Measurements from ENCODE around the gene CAP2.

CAP2 gene, protein sequence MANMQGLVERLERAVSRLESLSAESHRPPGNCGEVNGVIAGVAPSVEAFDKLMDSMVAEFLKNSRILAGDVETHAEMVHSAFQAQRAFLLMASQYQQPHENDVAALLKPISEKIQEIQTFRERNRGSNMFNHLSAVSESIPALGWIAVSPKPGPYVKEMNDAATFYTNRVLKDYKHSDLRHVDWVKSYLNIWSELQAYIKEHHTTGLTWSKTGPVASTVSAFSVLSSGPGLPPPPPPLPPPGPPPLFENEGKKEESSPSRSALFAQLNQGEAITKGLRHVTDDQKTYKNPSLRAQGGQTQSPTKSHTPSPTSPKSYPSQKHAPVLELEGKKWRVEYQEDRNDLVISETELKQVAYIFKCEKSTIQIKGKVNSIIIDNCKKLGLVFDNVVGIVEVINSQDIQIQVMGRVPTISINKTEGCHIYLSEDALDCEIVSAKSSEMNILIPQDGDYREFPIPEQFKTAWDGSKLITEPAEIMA

DNA sequence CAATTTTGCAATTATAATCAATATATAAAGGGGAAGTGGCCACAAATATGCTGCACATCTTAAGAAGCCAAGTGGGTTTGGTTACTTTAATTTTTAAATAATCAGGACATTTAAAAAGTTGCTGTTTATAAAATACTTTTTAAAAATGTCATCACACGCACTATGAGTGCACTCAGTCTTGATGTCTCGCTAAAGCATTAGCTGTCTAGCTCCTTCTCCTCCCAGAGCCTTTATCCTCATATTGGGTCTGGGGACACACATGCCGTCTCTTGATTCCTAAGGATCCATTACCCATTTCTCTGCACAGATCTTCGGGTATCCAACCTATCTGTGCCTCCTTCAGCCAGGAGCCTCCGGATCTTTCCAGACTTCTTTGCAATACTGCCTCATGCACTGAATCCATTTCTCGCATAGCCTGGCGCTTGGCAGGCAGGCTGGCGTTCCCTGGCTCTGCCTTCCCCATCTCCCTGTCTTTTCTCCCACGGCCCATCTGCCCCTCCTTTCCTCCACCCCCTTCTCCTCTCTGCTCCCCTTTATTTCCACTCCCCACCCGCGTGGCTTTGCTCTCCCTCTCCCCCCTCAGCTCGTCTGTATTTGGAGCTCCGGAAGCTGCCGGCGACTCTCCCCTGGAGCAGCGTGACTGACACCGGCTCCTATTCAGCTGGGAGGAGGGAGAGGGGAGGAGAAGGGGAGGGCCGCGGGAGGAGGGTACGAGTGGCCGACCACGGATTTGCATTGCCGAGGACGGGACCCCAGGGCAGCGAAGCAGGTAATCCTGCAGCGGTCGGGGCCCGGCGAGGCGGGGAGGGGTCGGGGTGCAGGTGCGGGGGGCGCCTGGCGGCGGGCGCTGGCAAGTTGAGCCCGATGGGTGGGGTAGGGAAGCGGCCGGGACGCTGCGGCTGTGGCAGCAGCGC lies at the start of gene CAP2:
Gene CAP2 (plus strand): TSS at position 618 of the 914 bp plus-strand sequence. CDS start 27,961 bp downstream, outside the sequence.
- TF ChIP-seq CTCF (IDR thresholded peaks at IDR 0.05; ENCODE audit: borderline replicate concordance, insufficient read depth, low read depth, low read length) = no peak

DNA sequence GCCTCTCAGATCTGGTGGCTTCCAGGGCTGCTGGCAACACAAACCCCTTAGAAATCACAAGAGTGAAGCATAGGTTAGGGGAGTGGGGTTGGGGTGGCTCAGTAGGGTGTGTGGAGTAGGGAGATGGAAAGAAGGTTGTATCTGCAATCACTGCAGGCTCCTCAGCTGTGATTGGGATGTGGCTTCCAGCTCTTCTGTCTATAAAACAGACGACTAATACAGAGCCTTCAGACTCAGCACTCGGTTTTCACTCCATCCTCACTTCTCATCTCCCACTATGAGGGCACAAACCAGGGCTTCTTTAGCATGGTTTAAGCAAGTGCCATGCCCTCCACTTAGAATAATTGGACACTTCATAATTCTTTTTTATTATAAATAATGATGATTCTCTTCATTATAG lies 46.4 kb upstream of the CAP2 start:
- no peak for TF ChIP-seq CTCF (IDR thresholded peaks at IDR 0.05; ENCODE audit: borderline replicate concordance, insufficient read depth, low read depth, low read length)
- H3K4me3 ChIP-seq (ENCODE audit: low read depth, low read length) = no peak overlapping the region

More for the DNA sequence above, at the start of gene CAP2:
- H3K4me3 ChIP-seq (ENCODE audit: low read depth, low read length) = no peak within 1 kb of the TSS

DNA sequence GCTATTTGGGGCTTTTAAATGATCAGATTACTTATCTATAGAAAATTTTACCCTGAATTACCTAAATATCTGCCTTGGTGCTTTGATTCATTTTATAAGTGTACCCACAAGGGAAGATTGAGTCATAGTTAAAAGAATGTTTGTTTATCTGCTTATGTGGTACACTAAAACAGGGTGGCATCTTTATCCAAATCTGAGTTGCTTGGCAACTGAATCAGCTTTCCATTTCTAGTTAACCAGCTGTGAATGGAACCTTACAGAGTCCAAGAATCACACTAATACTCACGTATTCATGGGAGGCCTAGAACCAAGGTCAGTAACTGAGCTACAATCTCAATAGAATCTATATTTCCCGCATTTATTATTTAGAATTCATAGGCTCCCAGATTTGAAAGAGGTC lies 44.0 kb upstream of the CAP2 start:
- TF ChIP-seq CTCF (IDR thresholded peaks at IDR 0.05; ENCODE audit: borderline replicate concordance, insufficient read depth, low read depth, low read length) = no peak
- no peak overlapping the region for H3K4me3 ChIP-seq (ENCODE audit: low read depth, low read length)

DNA sequence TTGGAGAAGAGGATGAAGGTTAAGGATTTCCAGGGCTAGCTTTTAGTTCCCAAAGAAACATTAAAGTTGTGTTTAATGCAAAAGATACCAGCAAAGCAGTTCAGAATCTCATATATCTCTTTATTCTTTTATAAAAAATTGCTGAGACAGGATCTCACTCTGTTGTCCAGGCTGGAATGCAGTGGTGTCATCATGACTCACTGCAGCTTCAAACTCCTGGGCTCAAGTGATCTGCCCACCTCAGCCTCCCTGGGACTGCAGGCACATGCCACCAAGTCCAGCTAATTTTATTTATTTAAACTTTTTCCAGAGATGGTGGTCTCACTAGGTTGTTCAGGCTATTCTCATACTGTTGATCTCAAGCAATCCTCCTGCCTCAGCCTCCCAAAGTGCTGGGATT lies 41.1 kb upstream of the CAP2 start:
- no peak overlapping the region for H3K4me3 ChIP-seq (ENCODE audit: low read depth, low read length)
- no peak for TF ChIP-seq CTCF (IDR thresholded peaks at IDR 0.05; ENCODE audit: borderline replicate concordance, insufficient read depth, low read depth, low read length)

DNA sequence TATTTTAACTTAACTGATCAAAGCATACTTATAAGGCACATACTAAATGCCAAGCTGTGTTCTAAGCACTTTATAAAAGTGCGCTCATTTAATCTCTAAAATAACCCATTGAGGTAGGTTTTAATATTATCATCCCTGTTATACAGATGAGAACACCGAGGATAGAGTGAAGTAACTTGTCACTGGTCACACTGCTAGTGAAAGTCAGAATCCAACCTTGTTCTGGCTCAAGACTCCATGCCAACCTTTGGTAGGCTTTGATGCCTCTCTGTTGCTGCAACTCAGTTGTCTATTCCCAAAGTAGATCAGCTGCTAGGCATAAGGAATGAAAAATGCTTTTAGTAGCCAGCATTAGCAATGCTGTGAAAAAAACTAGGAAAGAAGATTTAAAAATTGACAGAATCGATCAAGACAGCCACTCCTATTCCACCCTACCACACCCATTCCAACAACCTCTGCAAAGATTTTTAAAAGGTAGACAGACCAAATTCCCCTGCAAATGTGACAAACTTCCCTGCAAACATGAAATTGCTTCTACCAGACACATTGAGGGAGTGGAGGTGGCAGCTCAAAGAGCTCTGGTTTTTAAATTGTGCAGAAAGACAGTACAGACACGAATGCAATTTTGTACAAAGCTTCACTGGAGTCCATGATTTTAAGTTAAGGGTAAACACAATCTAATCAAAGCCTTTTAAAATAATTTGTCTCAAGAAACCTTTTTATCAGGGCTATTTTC lies 39.8 kb upstream of the CAP2 start:
- no peak for TF ChIP-seq CTCF (IDR thresholded peaks at IDR 0.05; ENCODE audit: borderline replicate concordance, insufficient read depth, low read depth, low read length)

DNA sequence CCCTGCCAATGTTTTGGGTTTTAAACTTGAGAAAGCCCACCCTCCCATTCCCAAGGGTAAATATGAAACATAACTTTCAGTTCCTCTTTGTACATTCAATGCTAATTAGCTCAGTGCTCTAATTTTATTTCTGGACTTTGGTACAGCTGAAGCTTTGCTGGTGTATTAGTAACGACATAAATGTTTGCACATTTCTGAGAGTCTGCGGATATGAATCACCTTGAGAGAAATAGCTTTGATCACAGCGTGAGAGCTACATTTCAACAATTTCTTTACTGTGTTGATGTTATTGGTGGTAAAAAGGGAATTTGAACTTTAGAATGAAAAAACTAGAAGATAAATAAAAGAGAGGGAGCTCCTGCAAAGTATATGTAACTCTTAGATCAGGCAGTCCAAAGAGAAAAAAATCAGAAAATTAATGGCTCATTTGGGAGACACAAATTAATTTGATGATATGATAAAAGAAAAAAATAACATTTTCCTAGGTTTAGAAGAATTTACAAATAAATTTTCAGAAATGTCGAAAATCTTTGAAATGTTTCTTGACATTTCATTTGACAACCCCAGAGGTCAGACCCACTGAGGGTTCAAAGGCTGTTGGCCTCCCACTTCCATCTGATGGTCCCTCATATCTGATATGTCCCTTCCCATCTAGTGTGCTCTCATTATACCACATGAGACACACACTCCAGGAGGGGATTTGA lies 38.5 kb upstream of the CAP2 start:
- no peak overlapping the region for H3K4me3 ChIP-seq (ENCODE audit: low read depth, low read length)
- no peak for TF ChIP-seq CTCF (IDR thresholded peaks at IDR 0.05; ENCODE audit: borderline replicate concordance, insufficient read depth, low read depth, low read length)

More for the DNA sequence above, 39.8 kb upstream of the CAP2 start:
- no peak overlapping the region for H3K4me3 ChIP-seq (ENCODE audit: low read depth, low read length)

All from GM12875 (cell line).